ENCODE data around the gene ODAD3. TPM values are rescaled to one million over a fixed set of nuclear protein-coding genes. Genes with fewer than 3 reads are reported as not detected.

Gene ODAD3
- total and polyA plus RNA-seq, 2 of the 13 experiments (the other 11 are each of a cell fraction or from before 2014, with no cell fraction given) = 0.04 to 0.08 TPM

- TF ChIP-seq TRIM22 (IDR thresholded peaks at IDR 0.05) (no peak), FOXO4 (CRISPR knock-in tag; conservative IDR thresholded peaks at IDR 0.05) (0 out of 2 replicates have a peak, but pooled peaks have one; percentile 74), PRDM10 (CRISPR knock-in tag; IDR thresholded peaks at IDR 0.05; ENCODE audit: low read depth) (peak; percentile 65; the same call in 1 of the 2 replicates), SIX4 (CRISPR knock-in tag; IDR thresholded peaks at IDR 0.05) (peak; percentile 9; the same call in 1 of the 2 replicates), POLR2A (IDR thresholded peaks at IDR 0.05; ENCODE audit: insufficient read depth in 1 of 2, low read depth in 2 of 2, low read length in 2 of 2) (peak; percentile 86 to 88), ZFP91 (CRISPR knock-in tag; IDR thresholded peaks at IDR 0.05; ENCODE audit: borderline replicate concordance) (peak; percentile 49; the same call in 1 of the 2 replicates), HNF1A (IDR thresholded peaks at IDR 0.05; ENCODE audit: low read depth) (0 out of 2 replicates have a peak, but pooled peaks have one; percentile 24), HNF1A (CRISPR knock-in tag; IDR thresholded peaks at IDR 0.05; ENCODE audit: borderline replicate concordance) (peak; percentile 14; the same call in 1 of the 2 replicates), TARDBP (CRISPR knock-in tag; IDR thresholded peaks at IDR 0.05) (peak; percentile 91), MIER3 (CRISPR knock-in tag; IDR thresholded peaks at IDR 0.05; ENCODE audit: borderline replicate concordance) (peak; percentile 81; the same call in 1 of the 2 replicates), MZF1 (CRISPR knock-in tag; IDR thresholded peaks at IDR 0.05; ENCODE audit: borderline replicate concordance) (0 out of 2 replicates have a peak, but pooled peaks have one; percentile 16), SNRNP70 (IDR thresholded peaks at IDR 0.05; ENCODE audit: low read depth, low read length) (no peak), POLR2AphosphoS5 (IDR thresholded peaks at IDR 0.05; ENCODE audit: low read depth, low read length) (peak; percentile 90), ZNF547 (CRISPR knock-in tag; IDR thresholded peaks at IDR 0.05) (peak; percentile 75)
Measured at GRCh38 chr19:11435057-11435832, at the start of gene ODAD3, which contains the start of gene PRKCSH (continued).
